IMR-90 (cell line): Measurements from ENCODE around the gene GAB1. TPM values are rescaled to one million over a fixed set of nuclear protein-coding genes. Genes with fewer than 3 reads are reported as not detected.

Experiments used
- ATAC-seq: fragments of 200-7000 bp; cut with Tn5 transposase; 2 replicates; pipeline ENCODE4 v1.9.1; 2020; ENCODE audit warnings: low read depth, mild to moderate bottlenecking, moderate library complexity
- BruUV-seq: library from RNA; stranded (reverse); fragments of 400-500 nt; replicated peaks from 2 replicates; lab custom pipeline; 2021; lab: Mats Ljungman, UMichigan
- CTCF ChIA-PET: fragments of 300-600 bp; formaldehyde crosslinking; extraction: SDS; loops from one replicate; lab custom pipeline; 2021; ENCODE audit warnings: antibody characterized with exemption; lab: Yijun Ruan, JAX
- POLR2A ChIA-PET: fragments of 300-600 bp; sonication (Branson Sonifier 250); formaldehyde crosslinking; loops from one replicate; lab custom pipeline; 2022; ENCODE audit warnings: antibody characterized with exemption; ENCODE audit not compliant: unreplicated experiment; lab: Charles Lee
- DNase-seq: peaks from one replicate; pipeline ENCODE4 v3.0.0; 2013
- H2AFZ ChIP-seq: replicated peaks from 2 replicates; pipeline ENCODE3; 2013; ENCODE audit warnings: low read length, mild to moderate bottlenecking; ENCODE audit not compliant: poor library complexity
- H2AK5ac ChIP-seq: 2 replicates; pipeline ENCODE4 v1.6.1; 2013; ENCODE audit warnings: low read depth, low read length, inconsistent platforms
- H2AK9ac ChIP-seq: replicated peaks from 2 replicates; pipeline ENCODE3; 2013; ENCODE audit warnings: mild to moderate bottlenecking, low read depth, low read length, moderate library complexity; ENCODE audit not compliant: poor library complexity
- H2BK120ac ChIP-seq: 2 replicates; pipeline ENCODE4 v1.6.1; 2013; ENCODE audit warnings: low read depth, low read length, inconsistent platforms
- H2BK15ac ChIP-seq: 3 replicates; pipeline ENCODE4 v1.6.1; 2013; ENCODE audit warnings: low read depth, low read length, inconsistent platforms
- H2BK20ac ChIP-seq: 2 replicates; pipeline ENCODE4 v1.6.1; 2013; ENCODE audit warnings: low read depth, mild to moderate bottlenecking, inconsistent platforms, low read length, moderate library complexity
- H2BK5ac ChIP-seq: 2 replicates; pipeline ENCODE4 v1.6.1; 2013; ENCODE audit warnings: mild to moderate bottlenecking, low read depth, low read length, inconsistent platforms; ENCODE audit not compliant: poor library complexity, severe bottlenecking
- H3K14ac ChIP-seq: replicated peaks from 2 replicates; pipeline ENCODE4 v1.6.1; 2013; ENCODE audit warnings: low read depth, low read length, inconsistent platforms
- H3K18ac ChIP-seq: 2 replicates; pipeline ENCODE4 v1.6.1; 2013; ENCODE audit warnings: low read depth, low read length, control low read depth
- H3K23ac ChIP-seq: 2 replicates; pipeline ENCODE4 v1.6.1; 2013; ENCODE audit warnings: low read depth, low read length, inconsistent platforms
- H3K27ac ChIP-seq: 2 replicates; pipeline ENCODE4 v1.5.1; 2013; ENCODE audit warnings: mild to moderate bottlenecking, control low read depth, low read length; ENCODE audit not compliant: insufficient read depth
- H3K27me3 ChIP-seq: 2 replicates; pipeline ENCODE4 v1.6.1; 2013; ENCODE audit warnings: low read length; ENCODE audit not compliant: control insufficient read depth, insufficient read depth
- H3K36me3 ChIP-seq: 2 replicates; pipeline ENCODE4 v1.6.1; 2013; ENCODE audit warnings: low read length, mixed read lengths; ENCODE audit not compliant: control insufficient read depth, insufficient read depth
- H3K4ac ChIP-seq: 2 replicates; pipeline ENCODE4 v1.6.1; 2013; ENCODE audit warnings: low read depth, low read length, inconsistent platforms
- H3K4me1 ChIP-seq: 2 replicates; pipeline ENCODE4 v1.6.1; 2013; ENCODE audit warnings: low read length, mixed read lengths; ENCODE audit not compliant: control insufficient read depth, insufficient read depth
- H3K4me2 ChIP-seq: 2 replicates; pipeline ENCODE4 v1.6.1; 2013; ENCODE audit warnings: low read depth, mild to moderate bottlenecking, control low read depth, low read length, moderate library complexity
- H3K4me3 ChIP-seq: 2 replicates; pipeline ENCODE4 v1.5.1; 2013; ENCODE audit warnings: low read depth, mild to moderate bottlenecking, control low read depth, low read length, moderate library complexity; ENCODE audit not compliant: insufficient read depth
- H3K56ac ChIP-seq: 2 replicates; pipeline ENCODE4 v1.6.1; 2013; ENCODE audit warnings: low read length, inconsistent platforms; ENCODE audit not compliant: insufficient read depth; ENCODE audit errors: extremely low read depth
- H3K79me1 ChIP-seq, 2 experiments: 2 replicates each; pipeline ENCODE4 v1.6.1; 2013; ENCODE audit warnings: low read length in 2 of 2, inconsistent platforms in 1 of 2, low read depth in 1 of 2
- H3K9ac ChIP-seq: 2 replicates; pipeline ENCODE4 v1.6.1; 2013; ENCODE audit warnings: low read depth, low read length, control low read depth
- H3K9me1 ChIP-seq: 2 replicates; pipeline ENCODE4 v1.6.1; 2013; ENCODE audit warnings: low read length, inconsistent platforms; ENCODE audit not compliant: insufficient read depth
- H3K9me3 ChIP-seq: 2 replicates; pipeline ENCODE4 v1.6.1; 2013; ENCODE audit warnings: low read length; ENCODE audit not compliant: control insufficient read depth, insufficient read depth
- H4K20me1 ChIP-seq: 2 replicates; pipeline ENCODE4 v1.6.1; 2013; ENCODE audit warnings: low read length, inconsistent platforms; ENCODE audit not compliant: insufficient read depth
- H4K5ac ChIP-seq: 2 replicates; pipeline ENCODE4 v1.6.1; 2013; ENCODE audit warnings: mild to moderate bottlenecking, low read depth, low read length, control low read depth
- H4K8ac ChIP-seq, 2 experiments: 2 replicates each; pipeline ENCODE4 v1.6.1; 2013; ENCODE audit warnings: low read depth in 2 of 2, low read length in 2 of 2, control low read depth in 1 of 2, inconsistent platforms in 1 of 2
- H4K91ac ChIP-seq: 2 replicates; pipeline ENCODE4 v1.6.1; 2013; ENCODE audit warnings: low read depth, low read length, inconsistent platforms; ENCODE audit not compliant: insufficient read depth
- BHLHE40 ChIP-seq: fragments of 150-350 bp; IDR thresholded peaks from 2 replicates; pipeline ENCODE4 v1.6.1; 2016; ENCODE audit warnings: mild to moderate bottlenecking, low read depth, low read length
- FOS ChIP-seq: fragments of 150-350 bp; IDR thresholded peaks from 2 replicates; pipeline ENCODE4 v1.6.1; 2016; ENCODE audit warnings: low read depth, low read length
- POLR2A ChIP-seq: IDR thresholded peaks from 2 replicates; pipeline ENCODE4 v1.6.1; 2012; ENCODE audit warnings: mild to moderate bottlenecking, low read depth, low read length
- WGBS, 2 experiments: methylation state at CpG; one replicate each; pipeline versions ENCODE4 v1.1.5 to v1.1.7; 2013; ENCODE audit warnings: missing lambda C conversion rate in 2 of 2; ENCODE audit not compliant: insufficient read length in 1 of 2; ENCODE audit errors: extremely low coverage in 2 of 2; 5-methylcytosine and 5-hydroxymethylcytosine counted together
- dilution Hi-C: fragments of 300-500 bp; cut with HindIII; formaldehyde crosslinking; loops from one replicate; pipeline ENCODE4 v1.14.3; 2018; ENCODE audit warnings: low sequenced_read_pairs; ENCODE audit not compliant: unreplicated experiment
- in situ Hi-C: fragments of 300-500 bp; cut with MboI; formaldehyde crosslinking; loops from 3 replicates; pipeline ENCODE4 v1.14.3; 2019; ENCODE audit warnings: low sequenced_read_pairs, inconsistent platforms, mixed read lengths
- intact Hi-C: fragments of 100-400 bp; cut with micrococcal nuclease; formaldehyde crosslinking; loops from 2 replicates; pipeline ENCODE4 v1.10.0; 2022
- polyA plus RNA-seq, 3 experiments: library from polyadenylated mRNA; depleted of rRNA; stranded (reverse); fragments of >200 nt; gene quantifications; 2 replicates each; pipeline ENCODE4 v1.2.3, GENCODE V29; 2012; ENCODE audit warnings: low replicate concordance in 1 of 3
- total RNA-seq: library from RNA; depleted of rRNA; stranded (reverse); fragments of >200 nt; gene quantifications from 2 replicates; pipeline ENCODE4 v1.2.3, GENCODE V29; 2012
- TF ChIP-seq, protein P1 (sequence below): conservative IDR thresholded peaks from 2 replicates; pipeline ENCODE4 v1.5.1; 2012; ENCODE audit warnings: mild to moderate bottlenecking, low read depth, low read length, improper control_type of control experiment

GAB1 gene
- total and polyA plus RNA-seq, 2 of the 4 experiments (the other 2 are of a cell fraction): 2.8 to 12.0 TPM

DNA sequence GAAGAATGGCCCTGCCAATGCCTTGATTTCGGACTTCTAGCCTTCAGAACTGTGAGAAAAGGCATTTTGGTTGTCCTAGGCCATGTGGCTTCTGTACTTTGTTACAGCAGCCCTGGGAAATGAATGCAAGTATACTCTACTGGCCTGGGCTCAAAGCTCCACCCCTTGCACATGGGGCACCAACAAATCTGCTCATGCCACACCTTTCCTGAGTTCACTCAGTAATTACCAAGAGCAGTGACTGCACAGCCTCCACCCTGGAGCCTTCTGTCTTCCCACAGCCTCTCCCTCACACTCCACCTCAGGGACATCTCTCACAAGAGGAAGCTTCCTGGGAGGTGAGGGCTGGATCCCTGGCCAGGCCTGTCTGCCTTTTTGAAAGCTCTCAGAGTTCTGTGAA, 29.1 kb upstream of the GAB1 start:
- no CpG with 5 or more reads among the region's 1 CpG for WGBS, 2 experiments
- H4K8ac ChIP-seq: no peak overlapping the region
- H3K4me3 ChIP-seq: no peak overlapping the region
- no peaks in the 10 kb centered on the region for H3K36me3 ChIP-seq
- H3K79me1 ChIP-seq: no peaks in the 10 kb centered on the region
- in situ Hi-C loops: no loop called here
- dilution Hi-C loops: no loop called here
- peaks cover under 1% of the 10 kb centered on the region; the same call in 1 of the 2 replicates for H3K4me1 ChIP-seq
- CTCF ChIA-PET: no interaction called here
- H3K56ac ChIP-seq: no peak overlapping the region
- no TSS peak for BruUV-seq
- no peak for TF ChIP-seq FOS
- no peak for TF ChIP-seq POLR2A
- no peak for TF ChIP-seq BHLHE40
- TF ChIP-seq, protein P1, sequence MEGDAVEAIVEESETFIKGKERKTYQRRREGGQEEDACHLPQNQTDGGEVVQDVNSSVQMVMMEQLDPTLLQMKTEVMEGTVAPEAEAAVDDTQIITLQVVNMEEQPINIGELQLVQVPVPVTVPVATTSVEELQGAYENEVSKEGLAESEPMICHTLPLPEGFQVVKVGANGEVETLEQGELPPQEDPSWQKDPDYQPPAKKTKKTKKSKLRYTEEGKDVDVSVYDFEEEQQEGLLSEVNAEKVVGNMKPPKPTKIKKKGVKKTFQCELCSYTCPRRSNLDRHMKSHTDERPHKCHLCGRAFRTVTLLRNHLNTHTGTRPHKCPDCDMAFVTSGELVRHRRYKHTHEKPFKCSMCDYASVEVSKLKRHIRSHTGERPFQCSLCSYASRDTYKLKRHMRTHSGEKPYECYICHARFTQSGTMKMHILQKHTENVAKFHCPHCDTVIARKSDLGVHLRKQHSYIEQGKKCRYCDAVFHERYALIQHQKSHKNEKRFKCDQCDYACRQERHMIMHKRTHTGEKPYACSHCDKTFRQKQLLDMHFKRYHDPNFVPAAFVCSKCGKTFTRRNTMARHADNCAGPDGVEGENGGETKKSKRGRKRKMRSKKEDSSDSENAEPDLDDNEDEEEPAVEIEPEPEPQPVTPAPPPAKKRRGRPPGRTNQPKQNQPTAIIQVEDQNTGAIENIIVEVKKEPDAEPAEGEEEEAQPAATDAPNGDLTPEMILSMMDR: no peak
- no peak overlapping the region for H3K23ac ChIP-seq
- no peak overlapping the region for H3K27ac ChIP-seq
- no peak for DNase-seq
- H3K9me3 ChIP-seq: no peaks in the 10 kb centered on the region
- H2AK5ac ChIP-seq: no peak overlapping the region
- POLR2A ChIA-PET: no interaction called here
- no peak overlapping the region for H3K4me2 ChIP-seq
- H2BK120ac ChIP-seq: no peak overlapping the region
- H2BK20ac ChIP-seq: no peak overlapping the region
- no peak overlapping the region for H2BK15ac ChIP-seq
- H3K4ac ChIP-seq: no peak overlapping the region
- H2AK9ac ChIP-seq: no peak overlapping the region
- H3K18ac ChIP-seq: no peak overlapping the region
- peaks cover 4% of the 10 kb centered on the region; the same call in 1 of the 2 replicates for H3K27me3 ChIP-seq
- no peak overlapping the region for H3K14ac ChIP-seq
- H4K20me1 ChIP-seq: no peaks in the 10 kb centered on the region
- no peak for ATAC-seq
- H2BK5ac ChIP-seq: no peak overlapping the region
- no peak overlapping the region for H3K9ac ChIP-seq
- H2AFZ ChIP-seq: no peak overlapping the region
- intact Hi-C loops: no loop called here
- H4K5ac ChIP-seq: no peak overlapping the region
- H4K91ac ChIP-seq: no peak overlapping the region
- H3K9me1 ChIP-seq: no peaks in the 10 kb centered on the region
